ENCODE measurements around the gene FBXO41.

Gene FBXO41

DNA sequence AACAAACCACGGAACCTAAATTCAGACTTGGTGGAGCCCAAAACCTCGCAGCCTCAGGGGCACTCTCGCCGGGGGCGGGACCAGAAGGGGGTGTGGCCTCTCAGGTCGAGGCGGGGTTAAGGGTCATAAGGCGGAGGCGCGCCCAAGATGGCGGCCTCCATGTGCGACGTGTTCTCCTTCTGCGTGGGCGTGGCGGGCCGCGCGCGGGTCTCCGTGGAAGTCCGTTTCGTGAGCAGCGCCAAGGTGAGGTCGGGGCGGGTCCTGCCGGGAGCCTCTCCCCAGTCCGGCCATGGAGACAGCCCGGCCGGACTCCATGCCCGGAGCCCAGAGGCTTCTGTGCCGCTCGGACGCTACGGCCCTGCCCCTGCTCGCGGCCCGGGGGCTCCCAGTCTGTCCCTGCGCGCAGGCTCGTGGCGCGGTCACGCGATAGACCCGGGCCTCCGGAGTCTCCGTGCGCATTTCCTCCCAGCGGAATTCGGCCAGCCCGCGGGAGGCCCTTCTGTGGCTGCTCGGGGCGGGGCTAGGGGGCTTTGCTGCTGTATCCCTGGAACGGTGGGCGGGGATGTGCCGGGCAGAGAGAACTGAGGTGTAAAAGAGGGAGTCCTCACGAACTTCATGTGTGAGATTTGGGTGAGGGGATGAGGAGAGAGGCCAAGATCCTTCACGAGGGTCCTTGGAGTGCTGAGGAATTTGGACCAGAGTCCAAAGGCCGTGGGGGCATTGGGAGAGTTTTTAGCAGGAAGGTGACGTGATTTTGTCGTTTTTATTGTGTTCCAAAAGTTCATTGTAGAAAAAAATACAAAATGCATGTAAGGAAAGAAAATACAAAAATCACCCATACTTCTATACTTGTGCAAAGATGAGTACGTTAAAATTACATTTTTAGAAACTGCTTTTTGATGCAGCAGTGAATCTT, 69.9 kb downstream of the FBXO41 start, which contains the start of gene SMYD5:
SMYD5 (plus strand) TSS at position 126 of the 916 bp plus-strand sequence; CDS start at position 148, 22 bp downstream.
- H3K27ac ChIP-seq (ENCODE audit: insufficient read depth in 1 of 2, low read depth in 1 of 2, low read length in 2 of 2, poor library complexity in 1 of 2, severe bottlenecking in 2 of 2) = peak within 1 kb of the TSS; percentile 48 to 76
- H3K4me1 ChIP-seq (ENCODE audit: control extremely low read depth in 1 of 4, control insufficient read depth in 4 of 4, insufficient read depth in 4 of 4, low read length in 3 of 4) = peaks cover 5 to 28% (median 23%) of the 10 kb centered on the region in 4 experiments
- H3K4me3 ChIP-seq (ENCODE audit: control insufficient read depth in 1 of 7, extremely low read depth in 1 of 7, insufficient read depth in 4 of 7, low read depth in 2 of 7, low read length in 6 of 7) = peak within 1 kb of the TSS; percentile 72 to 95 (median 85)
- 0% methylated on average over 37 of the region's 64 CpGs for WGBS (ENCODE audit: insufficient coverage)
- H3K36me3 ChIP-seq (ENCODE audit: control insufficient read depth in 4 of 4, insufficient read depth in 4 of 4, low read length in 3 of 4) = peaks cover 0 to 6% (median 4%) of the 10 kb centered on the region in 4 experiments
- H3K9me3 ChIP-seq (ENCODE audit: control extremely low read depth in 1 of 5, control insufficient read depth in 4 of 5, insufficient read depth in 2 of 5, low read depth in 1 of 5, low read length in 4 of 5) = no peaks in the 10 kb centered on the region
- H3K27me3 ChIP-seq (replicated peaks in 2 of 5; ENCODE audit: control insufficient read depth in 4 of 5, insufficient read depth in 5 of 5, low read length in 4 of 5) = peaks cover 0 to 3% (median 0%) of the 10 kb centered on the region in 5 experiments
- POLR2A ChIA-PET = interaction anchor here (0.6 kb wide), 1 partner anchor 111 kb away, joined by 3 read pairs; no protein-coding TSS in a partner anchor
- DNase-seq = peak; percentile 85 to 93 (median 93)
- CTCF ChIA-PET = interaction anchor here (0.7 to 5.6 kb wide), 7 partner anchors 10 to 128 kb away, joined by 3 to 59 read pairs (median 3); partner anchors contain the start of gene PRADC1

GRCh38 chr2:73212448-73213176, 71.7 kb downstream of the FBXO41 start:
- Histone ChIP-seq H3K4me1 (ENCODE audit: control extremely low read depth in 1 of 4, control insufficient read depth in 4 of 4, insufficient read depth in 4 of 4, low read length in 3 of 4) (peaks cover 5 to 28% (median 23%) of the 10 kb centered on the region in 4 experiments), H3K36me3 (ENCODE audit: control insufficient read depth in 4 of 4, insufficient read depth in 4 of 4, low read length in 3 of 4) (no peaks in the 10 kb centered on the region), H3K27me3 (replicated peaks in 2 of 5; ENCODE audit: control insufficient read depth in 4 of 5, insufficient read depth in 5 of 5, low read length in 4 of 5) (peaks cover 0 to 3% (median 0%) of the 10 kb centered on the region in 5 experiments), H3K4me3 (ENCODE audit: control insufficient read depth in 1 of 7, extremely low read depth in 1 of 7, insufficient read depth in 4 of 7, low read depth in 2 of 7, low read length in 6 of 7) (peak overlapping the region in 3 of 7 experiments; percentile 8 to 77 (median 8)), H3K9me3 (ENCODE audit: control extremely low read depth in 1 of 5, control insufficient read depth in 4 of 5, insufficient read depth in 2 of 5, low read depth in 1 of 5, low read length in 4 of 5) (no peaks in the 10 kb centered on the region), H3K27ac (ENCODE audit: insufficient read depth in 1 of 2, low read depth in 1 of 2, low read length in 2 of 2, poor library complexity in 1 of 2, severe bottlenecking in 2 of 2) (no peak overlapping the region)
- peak; percentile 74 to 88 (median 82) for DNase-seq
- ChIA-PET POLR2A (interaction anchor here (0.9 kb wide), 1 partner anchor 21 kb away, joined by 3 read pairs; the partner anchor contains the start of gene CCT7), CTCF (interaction anchor here (0.5 to 5.6 kb wide), 27 partner anchors 8 to 796 kb away, joined by 3 to 59 read pairs (median 3); partner anchors contain the start of genes CCT7 and PRADC1)
- 62% methylated on average over 16 of the region's 20 CpGs for WGBS (ENCODE audit: insufficient coverage)

DNA sequence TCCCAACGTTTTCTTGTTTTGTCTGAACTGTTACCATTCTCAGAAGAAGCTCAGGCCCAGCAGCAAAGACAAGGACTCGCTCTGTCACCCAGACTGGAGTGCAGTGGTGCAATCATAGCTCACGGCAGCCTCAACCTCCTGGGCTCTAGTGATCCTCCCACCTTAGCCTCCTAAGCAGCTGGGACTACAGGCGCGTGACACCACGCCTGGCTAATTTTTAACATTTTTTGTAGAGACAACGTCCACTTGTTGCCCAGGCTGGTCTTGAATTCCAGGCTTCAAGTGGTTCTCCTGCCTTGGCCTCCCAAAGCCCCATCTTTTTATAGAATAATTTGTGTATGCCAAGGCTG, 72.2 kb downstream of the FBXO41 start:
- Histone ChIP-seq H3K4me3 (ENCODE audit: control insufficient read depth in 1 of 7, extremely low read depth in 1 of 7, insufficient read depth in 4 of 7, low read depth in 2 of 7, low read length in 6 of 7) (no peak overlapping the region), H3K27ac (ENCODE audit: insufficient read depth in 1 of 2, low read depth in 1 of 2, low read length in 2 of 2, poor library complexity in 1 of 2, severe bottlenecking in 2 of 2) (no peak overlapping the region), H3K4me1 (ENCODE audit: control extremely low read depth in 1 of 4, control insufficient read depth in 4 of 4, insufficient read depth in 4 of 4, low read length in 3 of 4) (peaks cover 5 to 28% (median 23%) of the 10 kb centered on the region in 4 experiments), H3K27me3 (replicated peaks in 2 of 5; ENCODE audit: control insufficient read depth in 4 of 5, insufficient read depth in 5 of 5, low read length in 4 of 5) (peaks cover 0 to 3% (median 0%) of the 10 kb centered on the region in 5 experiments), H3K9me3 (ENCODE audit: control extremely low read depth in 1 of 5, control insufficient read depth in 4 of 5, insufficient read depth in 2 of 5, low read depth in 1 of 5, low read length in 4 of 5) (no peaks in the 10 kb centered on the region), H3K36me3 (ENCODE audit: control insufficient read depth in 4 of 4, insufficient read depth in 4 of 4, low read length in 3 of 4) (no peaks in the 10 kb centered on the region)
- ChIA-PET POLR2A (no interaction called here), CTCF (interaction anchor here (0.6 to 5.6 kb wide), 23 partner anchors 7 to 796 kb away, joined by 3 to 59 read pairs (median 4); partner anchors contain the start of genes CCT7 and PRADC1)
- no peak for DNase-seq
- 91% methylated on average over 2 of the region's 7 CpGs for WGBS (ENCODE audit: insufficient coverage)

DNA sequence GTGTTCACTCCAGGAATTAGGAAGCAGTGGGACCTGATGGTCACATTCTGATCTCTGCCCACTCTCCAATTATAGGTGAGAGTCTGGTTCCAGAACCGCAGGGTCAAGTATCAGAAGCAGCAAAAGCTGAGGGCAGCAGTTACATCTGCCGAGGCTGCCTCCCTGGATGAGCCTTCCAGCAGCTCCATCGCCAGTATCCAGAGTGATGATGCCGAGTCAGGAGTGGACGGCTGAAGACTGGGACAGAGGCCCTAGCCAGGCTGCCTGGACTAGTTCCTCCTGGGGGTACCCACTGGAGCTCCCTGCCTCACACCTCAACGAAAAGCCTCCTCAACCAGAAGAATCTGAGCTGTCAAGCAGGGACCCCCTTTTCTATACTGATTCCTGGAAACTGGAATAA, 73.6 kb downstream of the FBXO41 start:
- peaks cover 5 to 28% (median 23%) of the 10 kb centered on the region in 4 experiments for H3K4me1 ChIP-seq (ENCODE audit: control extremely low read depth in 1 of 4, control insufficient read depth in 4 of 4, insufficient read depth in 4 of 4, low read length in 3 of 4)
- H3K27me3 ChIP-seq (replicated peaks in 2 of 5; ENCODE audit: control insufficient read depth in 4 of 5, insufficient read depth in 5 of 5, low read length in 4 of 5) = peaks cover 0 to 6% (median 0%) of the 10 kb centered on the region in 5 experiments
- ChIA-PET POLR2A (no interaction called here), CTCF (interaction anchor here (0.6 to 5.6 kb wide), 9 partner anchors 9 to 970 kb away, joined by 3 to 59 read pairs (median 3); no protein-coding TSS in a partner anchor)
- no peak overlapping the region for H3K27ac ChIP-seq (ENCODE audit: insufficient read depth in 1 of 2, low read depth in 1 of 2, low read length in 2 of 2, poor library complexity in 1 of 2, severe bottlenecking in 2 of 2)
- no peaks in the 10 kb centered on the region for H3K9me3 ChIP-seq (ENCODE audit: control extremely low read depth in 1 of 5, control insufficient read depth in 4 of 5, insufficient read depth in 2 of 5, low read depth in 1 of 5, low read length in 4 of 5)
- no peak for DNase-seq
- WGBS (ENCODE audit: insufficient coverage) = 97% methylated on average over 5 of the region's 6 CpGs
- no peaks in the 10 kb centered on the region for H3K36me3 ChIP-seq (ENCODE audit: control insufficient read depth in 4 of 4, insufficient read depth in 4 of 4, low read length in 3 of 4)
- no peak overlapping the region for H3K4me3 ChIP-seq (ENCODE audit: control insufficient read depth in 1 of 7, extremely low read depth in 1 of 7, insufficient read depth in 4 of 7, low read depth in 2 of 7, low read length in 6 of 7)

DNA sequence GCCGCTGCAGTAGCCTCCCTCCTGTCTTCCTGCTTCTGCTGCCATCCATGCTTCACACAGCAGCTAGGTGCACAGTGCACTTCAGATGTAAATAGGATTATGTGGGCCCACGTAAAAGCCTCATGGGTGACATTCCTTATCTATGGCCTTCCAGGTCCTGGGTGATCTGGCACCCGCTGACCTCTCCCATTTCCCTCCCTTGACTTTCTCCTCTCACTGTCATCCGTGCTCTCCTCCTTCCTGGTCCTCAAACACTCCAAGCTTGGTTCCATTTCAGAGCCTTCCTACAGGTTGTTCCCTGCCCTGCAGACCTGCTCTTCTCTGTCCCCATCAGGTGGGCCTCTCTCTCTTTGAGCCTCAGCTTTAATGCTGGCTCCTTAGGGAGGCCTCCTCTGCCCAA, 74.3 kb downstream of the FBXO41 start:
- H3K9me3 ChIP-seq (ENCODE audit: control extremely low read depth in 1 of 5, control insufficient read depth in 4 of 5, insufficient read depth in 2 of 5, low read depth in 1 of 5, low read length in 4 of 5) = no peaks in the 10 kb centered on the region
- no peak overlapping the region for H3K27ac ChIP-seq (ENCODE audit: insufficient read depth in 1 of 2, low read depth in 1 of 2, low read length in 2 of 2, poor library complexity in 1 of 2, severe bottlenecking in 2 of 2)
- no peak for DNase-seq
- no peaks in the 10 kb centered on the region for H3K36me3 ChIP-seq (ENCODE audit: control insufficient read depth in 4 of 4, insufficient read depth in 4 of 4, low read length in 3 of 4)
- no peak overlapping the region for H3K4me3 ChIP-seq (ENCODE audit: control insufficient read depth in 1 of 7, extremely low read depth in 1 of 7, insufficient read depth in 4 of 7, low read depth in 2 of 7, low read length in 6 of 7)
- peaks cover 5 to 22% (median 21%) of the 10 kb centered on the region in 4 experiments for H3K4me1 ChIP-seq (ENCODE audit: control extremely low read depth in 1 of 4, control insufficient read depth in 4 of 4, insufficient read depth in 4 of 4, low read length in 3 of 4)
- 97% methylated on average over 4 of the region's 4 CpGs for WGBS (ENCODE audit: insufficient coverage)
- ChIA-PET CTCF (interaction anchor here (0.6 to 5.6 kb wide), 12 partner anchors 13 to 317 kb away, joined by 3 to 59 read pairs (median 4); partner anchors contain the start of gene PRADC1), POLR2A (no interaction called here)
- peaks cover 0 to 11% (median 3%) of the 10 kb centered on the region in 5 experiments for H3K27me3 ChIP-seq (replicated peaks in 2 of 5; ENCODE audit: control insufficient read depth in 4 of 5, insufficient read depth in 5 of 5, low read length in 4 of 5)

DNA sequence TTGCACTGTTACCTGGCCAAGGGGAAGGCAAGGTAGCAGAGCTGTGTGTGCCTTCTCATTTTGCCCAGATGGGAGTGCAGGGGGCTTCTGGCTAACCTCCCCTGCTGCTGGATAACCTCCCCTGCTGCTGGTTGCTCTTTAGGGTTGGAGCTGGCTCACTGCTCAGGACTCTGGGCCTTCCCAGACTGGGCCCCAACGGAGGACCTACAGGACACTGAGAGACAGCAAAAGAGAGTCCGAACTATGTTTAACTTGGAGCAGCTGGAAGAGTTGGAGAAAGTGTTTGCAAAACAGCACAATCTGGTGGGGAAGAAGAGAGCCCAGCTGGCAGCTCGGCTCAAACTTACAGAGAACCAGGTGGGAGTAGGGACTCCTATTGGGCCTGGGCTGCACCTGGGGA, 76.0 kb downstream of the FBXO41 start:
- Histone ChIP-seq H3K27ac (ENCODE audit: insufficient read depth in 1 of 2, low read depth in 1 of 2, low read length in 2 of 2, poor library complexity in 1 of 2, severe bottlenecking in 2 of 2) (no peak overlapping the region), H3K4me1 (ENCODE audit: control extremely low read depth in 1 of 4, control insufficient read depth in 4 of 4, insufficient read depth in 4 of 4, low read length in 3 of 4) (peaks cover 0 to 12% (median 9%) of the 10 kb centered on the region in 4 experiments), H3K36me3 (ENCODE audit: control insufficient read depth in 4 of 4, insufficient read depth in 4 of 4, low read length in 3 of 4) (no peaks in the 10 kb centered on the region), H3K4me3 (ENCODE audit: control insufficient read depth in 1 of 7, extremely low read depth in 1 of 7, insufficient read depth in 4 of 7, low read depth in 2 of 7, low read length in 6 of 7) (no peak overlapping the region), H3K27me3 (replicated peaks in 2 of 5; ENCODE audit: control insufficient read depth in 4 of 5, insufficient read depth in 5 of 5, low read length in 4 of 5) (peaks cover 5 to 23% (median 8%) of the 10 kb centered on the region in 5 experiments), H3K9me3 (ENCODE audit: control extremely low read depth in 1 of 5, control insufficient read depth in 4 of 5, insufficient read depth in 2 of 5, low read depth in 1 of 5, low read length in 4 of 5) (no peaks in the 10 kb centered on the region)
- CTCF ChIA-PET = interaction anchor here (0.6 to 1.5 kb wide), 4 partner anchors 11 to 122 kb away, joined by 3 to 4 read pairs (median 3); no protein-coding TSS in a partner anchor
- WGBS (ENCODE audit: insufficient coverage) = 100% methylated on average over 1 of the region's 3 CpGs
- no peak for DNase-seq
- POLR2A ChIA-PET = no interaction called here
